Measurements from ENCODE around the gene GALNT2. TPM values are rescaled to one million over a fixed set of nuclear protein-coding genes. Genes with fewer than 3 reads are reported as not detected.

GALNT2 gene
- total RNA-seq, 4 donors from 2014 or later, result 47.9 to 78.6 (median 60.0) TPM

DNA sequence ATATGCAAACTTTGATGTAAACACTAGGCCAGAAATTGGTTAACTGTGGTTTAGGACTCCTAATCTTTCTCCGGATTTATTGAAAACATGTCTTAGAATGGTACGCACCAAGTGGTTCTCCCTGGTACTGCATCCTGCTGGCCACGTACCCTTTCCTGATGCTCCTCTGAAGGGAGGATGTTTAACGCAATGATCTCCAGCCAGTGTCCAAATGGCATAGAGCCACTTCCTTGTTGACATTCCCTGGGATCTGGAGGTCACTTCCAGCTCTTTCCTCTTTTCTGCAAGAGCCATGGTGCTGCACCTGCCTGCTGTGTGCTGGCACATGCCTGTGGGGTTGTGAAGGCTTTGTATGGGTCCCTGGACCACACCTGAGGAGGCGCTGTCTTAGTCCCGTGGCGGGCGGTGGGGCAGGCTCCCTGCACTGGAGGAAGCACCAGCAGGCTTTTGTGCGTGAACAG lies 53.9 kb downstream of the GALNT2 start:
- no peaks in the 10 kb centered on the region for H3K9me3 ChIP-seq
- H3K27ac ChIP-seq, result peak overlapping the region in 2 of 4 donors; percentile 12 to 18
- H3K27me3 ChIP-seq, result no peaks in the 10 kb centered on the region
- no peak overlapping the region for H3K4me3 ChIP-seq
- TF ChIP-seq POLR2A (IDR thresholded peaks at IDR 0.05), result no peak
- TF ChIP-seq, protein P1, sequence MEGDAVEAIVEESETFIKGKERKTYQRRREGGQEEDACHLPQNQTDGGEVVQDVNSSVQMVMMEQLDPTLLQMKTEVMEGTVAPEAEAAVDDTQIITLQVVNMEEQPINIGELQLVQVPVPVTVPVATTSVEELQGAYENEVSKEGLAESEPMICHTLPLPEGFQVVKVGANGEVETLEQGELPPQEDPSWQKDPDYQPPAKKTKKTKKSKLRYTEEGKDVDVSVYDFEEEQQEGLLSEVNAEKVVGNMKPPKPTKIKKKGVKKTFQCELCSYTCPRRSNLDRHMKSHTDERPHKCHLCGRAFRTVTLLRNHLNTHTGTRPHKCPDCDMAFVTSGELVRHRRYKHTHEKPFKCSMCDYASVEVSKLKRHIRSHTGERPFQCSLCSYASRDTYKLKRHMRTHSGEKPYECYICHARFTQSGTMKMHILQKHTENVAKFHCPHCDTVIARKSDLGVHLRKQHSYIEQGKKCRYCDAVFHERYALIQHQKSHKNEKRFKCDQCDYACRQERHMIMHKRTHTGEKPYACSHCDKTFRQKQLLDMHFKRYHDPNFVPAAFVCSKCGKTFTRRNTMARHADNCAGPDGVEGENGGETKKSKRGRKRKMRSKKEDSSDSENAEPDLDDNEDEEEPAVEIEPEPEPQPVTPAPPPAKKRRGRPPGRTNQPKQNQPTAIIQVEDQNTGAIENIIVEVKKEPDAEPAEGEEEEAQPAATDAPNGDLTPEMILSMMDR (IDR thresholded peaks at IDR 0.05), result peak; percentile 19 to 43 (median 42)
- peaks cover 0 to 52% (median 12%) of the 10 kb centered on the region in 4 donors for H3K4me1 ChIP-seq
- WGBS, 2 donors, result 74 to 80% methylated on average over 9 of the region's 9 CpGs
- DNase-seq (ENCODE audit: low spot score in 2 of 2), result peak in 1 of 2 donors; percentile 49
- no peaks in the 10 kb centered on the region for H3K36me3 ChIP-seq

DNA sequence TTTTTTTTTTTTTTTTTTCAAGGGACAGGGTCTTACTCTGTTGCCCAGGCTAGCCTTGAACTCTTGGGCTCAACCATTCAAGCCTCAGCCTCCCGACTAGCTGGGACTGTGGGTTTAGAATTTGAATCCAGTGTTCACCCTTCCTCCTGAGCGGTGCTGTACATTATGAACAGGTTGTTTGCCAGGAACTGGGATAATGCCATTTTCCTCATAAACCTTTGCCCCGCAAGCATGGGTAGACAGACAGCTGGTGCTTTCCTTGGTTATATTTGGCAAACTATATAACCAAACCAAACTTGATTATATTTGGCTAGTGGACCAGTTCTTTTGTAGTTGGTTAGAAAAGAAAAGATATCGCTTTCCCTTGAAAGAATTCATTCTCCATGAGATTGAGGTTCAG lies 54.9 kb downstream of the GALNT2 start:
- TF ChIP-seq EP300 (IDR thresholded peaks at IDR 0.05) (no peak), POLR2A (IDR thresholded peaks at IDR 0.05) (no peak)
- TF ChIP-seq, protein P1 (IDR thresholded peaks at IDR 0.05), result no peak
- no peak for DNase-seq (ENCODE audit: low spot score in 2 of 2)
- H3K9me3 ChIP-seq, result no peaks in the 10 kb centered on the region
- no peaks in the 10 kb centered on the region for H3K27me3 ChIP-seq
- no peaks in the 10 kb centered on the region for H3K36me3 ChIP-seq
- no peak overlapping the region for H3K4me3 ChIP-seq
- H3K27ac ChIP-seq, result peak overlapping the region in 1 of 4 donors; percentile 36
- 98% methylated on average over 4 of the region's 4 CpGs for WGBS, 2 donors
- H3K4me1 ChIP-seq, result peaks cover 0 to 57% (median 18%) of the 10 kb centered on the region in 4 donors

DNA sequence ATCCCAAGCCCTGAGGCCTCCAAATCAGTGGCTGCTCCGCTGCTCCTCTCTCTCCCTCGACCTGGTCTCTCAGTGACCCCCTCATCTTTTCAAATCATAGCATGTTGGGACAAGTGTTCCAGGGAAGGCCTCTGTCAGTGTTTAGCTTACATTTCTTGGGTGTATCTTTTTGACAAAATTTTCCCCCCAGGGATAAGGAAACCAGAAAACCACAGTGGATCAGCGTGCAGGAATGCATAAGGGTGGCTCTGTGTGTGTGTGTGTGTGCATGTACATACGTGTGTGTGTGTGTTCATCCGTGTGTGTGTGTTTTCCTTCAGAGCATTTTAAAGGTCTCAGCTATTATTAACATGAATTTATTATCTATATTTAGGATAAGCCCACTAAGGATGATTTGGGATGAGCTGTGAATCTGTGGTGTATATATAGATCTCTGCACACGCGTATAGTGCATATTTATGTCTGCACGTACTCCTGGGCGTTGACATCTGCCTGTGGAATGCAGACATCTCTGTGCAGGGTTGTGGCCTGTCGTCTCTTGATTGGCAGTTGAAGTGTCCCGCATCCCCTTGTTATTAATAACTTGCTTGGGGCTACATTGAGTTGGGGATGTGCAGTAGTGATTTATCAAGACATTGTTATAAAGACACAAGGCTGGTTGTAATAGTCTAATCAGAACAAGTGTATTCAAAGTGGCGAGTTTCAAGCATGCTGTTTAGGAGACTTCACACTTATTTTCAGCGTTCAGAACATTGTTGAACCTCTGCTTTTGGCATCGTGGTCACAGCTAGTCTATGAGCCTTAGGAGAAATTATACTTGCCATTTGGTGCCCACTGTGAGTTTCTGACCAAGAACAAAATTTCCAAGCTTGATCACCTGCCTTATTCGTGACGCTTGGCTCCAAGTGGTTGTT lies 55.6 kb downstream of the GALNT2 start:
- Histone ChIP-seq H3K36me3 (no peaks in the 10 kb centered on the region), H3K27ac (peak overlapping the region in 1 of 4 donors; percentile 36), H3K9me3 (no peaks in the 10 kb centered on the region), H3K4me3 (no peak overlapping the region), H3K27me3 (no peaks in the 10 kb centered on the region), H3K4me1 (peaks cover 0 to 63% (median 20%) of the 10 kb centered on the region in 4 donors)
- TF ChIP-seq, protein P1 (IDR thresholded peaks at IDR 0.05), result no peak
- TF ChIP-seq EP300 (IDR thresholded peaks at IDR 0.05) (no peak), POLR2A (IDR thresholded peaks at IDR 0.05) (no peak)
- DNase-seq (ENCODE audit: low spot score in 2 of 2), result no peak
- 80 to 82% methylated on average over 16 of the region's 16 CpGs for WGBS, 2 donors

DNA sequence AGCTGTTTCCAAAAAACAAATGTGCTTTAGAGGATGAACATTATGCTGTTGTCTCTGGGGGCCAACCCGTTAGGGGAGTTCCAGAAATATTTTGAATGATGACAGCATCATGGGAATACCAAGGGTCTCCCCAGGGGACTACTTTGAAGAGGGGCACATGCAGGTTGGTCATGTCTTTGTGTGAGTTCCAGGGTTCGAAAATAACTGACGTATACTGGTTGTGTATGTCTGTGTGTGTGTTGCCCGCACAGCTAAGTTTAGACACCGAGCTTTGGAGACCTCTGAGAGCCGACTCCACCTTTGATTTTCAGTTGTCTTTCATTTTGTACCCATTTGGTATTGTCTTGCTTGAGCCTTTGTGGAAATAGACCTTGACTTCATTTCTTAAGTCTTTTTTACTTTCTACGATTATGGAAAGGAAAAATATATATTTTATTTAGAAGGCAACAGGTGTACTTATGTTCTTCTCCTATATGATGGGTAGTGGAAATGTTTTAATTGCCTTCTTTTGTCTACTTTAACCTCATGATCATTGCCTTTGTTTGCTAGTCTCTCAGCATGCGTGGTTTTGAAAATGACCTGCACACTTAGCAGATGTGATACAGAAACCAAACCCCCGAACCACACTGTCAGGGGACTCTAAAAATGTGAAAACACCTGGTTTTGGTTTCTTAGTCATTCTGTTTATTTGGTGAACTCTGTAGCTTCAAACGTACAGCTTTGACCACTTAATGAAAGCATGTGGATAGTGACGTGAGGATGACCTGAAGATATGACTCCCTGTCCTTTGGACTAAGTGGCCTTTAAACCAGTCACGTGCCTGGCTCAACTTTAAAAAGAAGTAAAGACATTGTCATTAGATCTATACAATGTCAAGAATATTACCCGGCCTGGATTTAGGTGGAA lies 56.5 kb downstream of the GALNT2 start:
- Histone ChIP-seq H3K4me3 (no peak overlapping the region), H3K4me1 (peaks cover 0 to 72% (median 23%) of the 10 kb centered on the region in 4 donors)
- WGBS, 2 donors, result 82 to 83% methylated on average over 13 of the region's 13 CpGs

More for the DNA sequence above, 56.5 kb downstream of the GALNT2 start:
- H3K27ac ChIP-seq, result peak overlapping the region in 2 of 4 donors; percentile 62
- TF ChIP-seq EP300 (IDR thresholded peaks at IDR 0.05) (no peak), POLR2A (IDR thresholded peaks at IDR 0.05) (no peak)
- TF ChIP-seq, protein P1 (IDR thresholded peaks at IDR 0.05), result no peak
- no peaks in the 10 kb centered on the region for H3K9me3 ChIP-seq
- H3K36me3 ChIP-seq, result no peaks in the 10 kb centered on the region
- H3K27me3 ChIP-seq, result no peaks in the 10 kb centered on the region
- no peak for DNase-seq (ENCODE audit: low spot score in 2 of 2)

Data from tibial nerve (tissue), 4 donors.